Ovary (tissue), 3 donors: ENCODE measurements around the gene HPSE2.
"Not testable (repeated sequence)": the region's sequence is repeated elsewhere in the genome, so short reads cannot be mapped to it uniquely, and the experiment has no call there.

ENCODE experiments used
- CTCF ChIP-seq, 3 donors: fragments of 450-650 bp in 2 of 3; fragments of 200-600 bp in 1 of 3; IDR thresholded peaks; one replicate each; pipeline versions ENCODE4 v1.5.1 to v1.8.0; 2016 to 2022; ENCODE audit warnings: antibody characterized with exemption in 3 of 3, mild to moderate bottlenecking in 1 of 3
- EP300 ChIP-seq: sonication (generic); formaldehyde crosslinking; IDR thresholded peaks from one replicate; pipeline ENCODE4 v1.6.1; 2017; ENCODE audit warnings: antibody characterized with exemption
- POLR2A ChIP-seq: fragments of 450-650 bp; IDR thresholded peaks from one replicate; pipeline ENCODE4 v1.6.1; 2017; ENCODE audit warnings: antibody characterized with exemption, mild to moderate bottlenecking, moderate library complexity
- donor health status: DM: no; HTN: no; CAD: no.

GRCh38 chr10:98502535-98502934 is 733.1 kb downstream of the HPSE2 start:
- not testable (repeated sequence) for TF ChIP-seq POLR2A; CTCF (IDR thresholded peaks at IDR 0.05); EP300
